GM19463 (cell line): Measurements from ENCODE around the gene NTN5.

Source experiments
- ATAC-seq: cut with Tn5 transposase; IDR thresholded peaks from one replicate; pipeline ENCODE4 v1.9.1; 2021; ENCODE audit warnings: mild to moderate bottlenecking, moderate library complexity; ENCODE audit not compliant: unreplicated experiment

NTN5 gene

DNA sequence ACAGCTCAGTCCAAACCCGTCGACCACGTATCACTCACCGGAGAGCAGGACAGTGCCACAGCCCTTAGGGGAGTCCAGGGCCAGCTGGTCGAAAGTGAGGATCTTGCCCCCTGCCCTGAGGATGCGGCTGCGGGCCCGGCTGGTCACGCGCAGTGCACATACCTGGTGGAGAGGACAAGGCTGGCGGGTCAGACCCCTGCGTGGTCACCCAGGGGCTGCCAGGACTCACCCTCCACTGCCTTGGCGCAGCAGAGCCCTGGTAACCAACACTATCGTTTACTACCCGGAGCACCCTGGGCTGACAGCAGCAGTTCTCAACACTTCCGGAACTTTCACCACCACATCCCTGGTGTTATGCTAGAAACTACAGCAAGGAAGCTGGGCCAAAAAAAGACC is 56.8 kb downstream of the NTN5 start:
- no peak for ATAC-seq

DNA sequence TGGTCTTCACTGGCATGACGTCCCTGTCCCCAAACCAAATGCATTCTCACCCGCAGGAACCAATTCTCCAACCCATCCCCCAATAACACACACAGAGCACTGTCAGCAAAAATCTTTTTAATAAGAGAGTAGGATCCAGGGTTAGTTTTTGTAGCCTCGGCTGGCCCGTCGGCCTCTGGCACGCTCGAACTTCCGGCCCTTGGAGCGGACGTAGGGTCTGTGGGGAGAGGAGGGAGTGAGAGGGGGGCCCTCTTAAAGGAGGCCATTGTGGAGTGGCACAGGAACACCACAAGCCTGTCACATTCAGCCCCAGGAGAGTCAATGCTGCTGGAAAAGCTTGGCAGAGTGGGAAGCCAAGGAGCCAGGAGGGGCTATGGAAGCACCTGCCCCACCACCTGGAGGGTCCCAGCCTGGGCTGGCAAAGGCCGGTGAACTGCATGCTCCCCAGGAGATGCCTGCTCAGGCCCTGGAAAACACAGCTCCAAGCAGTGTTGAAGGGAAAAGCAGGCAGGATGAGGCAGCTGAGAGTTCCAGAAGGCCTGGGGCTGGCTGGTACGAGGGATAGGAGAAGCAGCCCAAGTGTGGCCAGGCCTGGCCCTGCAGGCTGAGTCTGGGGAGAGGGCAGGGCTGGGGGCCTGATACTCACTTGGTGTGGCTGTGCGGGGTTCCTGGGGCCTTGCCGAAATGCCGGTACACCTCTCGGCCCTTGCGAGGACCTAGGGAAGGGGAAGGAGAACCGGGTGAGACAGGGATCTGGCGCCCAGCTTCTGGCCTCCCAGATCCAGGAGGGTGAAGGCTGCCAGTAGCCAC is 57.4 kb downstream of the NTN5 start:
- no peak for ATAC-seq

DNA sequence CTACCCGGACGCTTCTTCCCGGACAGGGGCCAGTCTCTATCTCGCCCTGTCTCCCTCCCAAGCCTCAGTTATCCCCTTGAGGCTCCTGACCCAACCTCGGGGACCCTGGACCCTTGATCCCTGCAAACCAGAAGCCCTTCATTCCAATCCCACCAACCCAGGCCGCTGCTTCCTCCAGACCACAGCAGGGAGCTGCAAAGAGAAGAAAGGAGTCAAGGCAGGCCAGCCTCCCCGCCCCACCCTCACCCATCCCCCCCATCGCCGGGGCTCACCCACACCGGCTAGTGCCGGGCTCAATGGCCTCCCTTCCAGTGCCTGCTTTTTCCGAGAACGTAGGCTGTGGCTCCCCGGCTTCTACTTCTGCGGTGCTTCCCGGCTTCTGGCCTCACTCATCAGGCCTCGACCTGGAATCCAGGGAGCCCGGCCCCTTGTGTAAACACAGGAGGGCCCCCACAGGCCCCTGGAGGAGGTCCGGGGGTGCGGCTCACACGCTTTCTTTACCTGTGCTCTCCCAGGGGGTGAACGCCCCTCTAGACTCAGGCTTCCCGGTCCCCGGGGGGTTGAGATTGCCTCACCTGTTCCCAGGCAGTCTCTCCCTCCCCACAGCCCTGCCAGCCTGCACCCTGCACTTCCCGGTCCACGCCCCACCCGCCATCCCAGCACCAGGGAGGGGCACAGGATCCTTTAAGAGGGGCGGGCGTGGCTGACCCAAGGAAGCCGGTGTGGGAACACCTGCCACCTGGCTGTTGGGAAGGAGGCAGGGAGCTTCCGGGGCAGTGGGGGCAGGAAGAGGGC is 58.2 kb downstream of the NTN5 start, which contains the start of gene FAM83E:
TSS of gene FAM83E (minus strand) at position 641 of the 795 bp plus-strand sequence. CDS start 1,704 bp downstream, outside the sequence.
- no peak for ATAC-seq

DNA sequence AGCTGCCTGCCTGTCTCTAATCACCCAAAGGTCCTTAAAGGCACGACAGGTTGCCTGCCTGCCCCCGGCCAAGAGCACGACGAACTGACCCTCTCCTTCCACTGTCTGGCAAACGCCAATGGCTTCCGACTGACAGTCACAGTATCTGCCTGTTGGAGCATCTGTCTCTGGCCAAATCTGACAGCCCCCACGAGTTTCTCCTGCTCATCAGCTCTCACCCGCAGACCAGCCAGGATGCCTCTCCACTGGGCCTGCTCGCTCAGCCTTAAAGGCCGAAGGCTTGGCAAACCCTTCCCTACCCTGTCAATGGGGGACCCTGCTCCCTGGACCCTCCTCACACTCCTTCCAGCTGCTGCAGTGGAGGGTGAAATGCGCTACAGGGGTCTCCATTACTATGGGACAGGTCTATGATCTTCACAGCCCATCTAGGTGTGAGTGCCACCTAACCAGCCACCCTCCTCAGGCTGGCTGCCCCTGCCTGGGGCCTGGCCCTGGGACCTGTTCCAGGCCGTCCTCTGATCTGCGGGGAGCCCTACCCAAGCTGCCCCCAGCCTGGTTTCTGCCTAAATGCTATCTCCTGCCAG is 58.9 kb downstream of the NTN5 start:
- no peak for ATAC-seq

DNA sequence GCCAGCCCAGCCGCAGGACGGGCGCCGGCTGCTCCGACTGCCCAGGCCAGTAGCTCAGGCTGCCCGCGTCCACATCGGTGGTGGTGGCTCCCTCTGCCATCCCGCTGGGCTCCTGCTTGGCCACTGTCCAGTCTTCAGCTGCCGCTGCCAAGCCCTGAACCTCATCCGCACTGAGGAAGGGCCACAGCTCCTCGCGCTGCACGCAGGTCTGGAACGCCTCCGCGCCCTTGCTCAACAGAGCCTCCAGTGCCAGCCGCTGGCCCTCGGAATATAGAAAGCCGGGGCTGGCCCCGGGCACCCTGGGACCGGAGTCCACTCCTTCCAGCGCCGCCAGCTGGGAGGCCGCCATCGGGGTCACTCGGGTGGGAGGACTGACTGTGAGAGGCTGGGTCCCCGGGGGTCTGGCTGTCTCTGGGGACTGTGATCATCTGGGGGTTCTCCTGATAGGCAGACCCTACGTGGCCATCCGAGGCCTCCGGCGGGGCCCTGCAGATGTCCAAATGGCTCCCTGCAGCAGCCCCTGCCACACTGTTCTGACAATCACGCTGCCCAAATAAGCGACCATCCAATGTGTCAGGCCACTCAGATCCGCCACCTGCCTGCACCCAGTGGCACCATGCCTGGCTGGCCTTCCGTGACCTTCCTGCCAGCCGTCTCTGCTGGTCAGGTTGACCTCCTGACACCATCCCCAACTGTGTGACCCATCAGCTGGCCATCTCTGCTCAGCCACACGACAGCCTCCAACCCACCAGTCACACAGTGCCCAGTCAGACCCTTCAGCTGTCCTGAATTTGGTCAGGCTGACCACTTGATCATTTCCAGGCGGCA is 59.6 kb downstream of the NTN5 start:
- no peak for ATAC-seq

DNA sequence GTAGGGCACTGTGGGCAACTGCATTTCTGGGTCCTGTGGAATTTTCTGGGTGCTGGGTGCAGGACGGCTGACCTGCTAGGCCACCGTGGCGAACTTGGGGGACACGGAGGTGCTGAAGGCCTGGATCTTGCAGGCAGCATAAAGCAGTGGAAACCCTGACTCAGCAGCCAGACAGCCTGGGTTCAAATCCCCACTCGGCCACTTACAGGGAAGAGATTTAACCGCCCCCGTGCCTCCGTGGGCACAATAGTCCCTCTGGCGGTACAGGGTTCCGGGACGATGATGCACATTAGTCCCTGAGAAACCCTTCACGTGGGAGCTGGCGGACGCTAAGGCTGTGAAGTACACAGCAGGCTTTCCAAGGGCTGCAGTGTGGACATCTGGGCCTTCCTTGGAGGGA is 60.9 kb downstream of the NTN5 start:
- ATAC-seq: no peak
